Stimulated activated CD4-positive, alpha-beta T cell treated with anti-CD3 and anti-CD28 coated beads, Interleukin-4, amount 100 ng/mL, for 1 hour (primary cell): ENCODE measurements around the gene PRR9.
"Not testable (repeated sequence)": the region's sequence is repeated elsewhere in the genome, so short reads cannot be mapped to it uniquely, and the experiment has no call there.

Source experiments
- DNase-seq: peaks from one replicate; pipeline ENCODE4 v3.0.0-alpha.2; 2020

The PRR9 gene

DNA sequence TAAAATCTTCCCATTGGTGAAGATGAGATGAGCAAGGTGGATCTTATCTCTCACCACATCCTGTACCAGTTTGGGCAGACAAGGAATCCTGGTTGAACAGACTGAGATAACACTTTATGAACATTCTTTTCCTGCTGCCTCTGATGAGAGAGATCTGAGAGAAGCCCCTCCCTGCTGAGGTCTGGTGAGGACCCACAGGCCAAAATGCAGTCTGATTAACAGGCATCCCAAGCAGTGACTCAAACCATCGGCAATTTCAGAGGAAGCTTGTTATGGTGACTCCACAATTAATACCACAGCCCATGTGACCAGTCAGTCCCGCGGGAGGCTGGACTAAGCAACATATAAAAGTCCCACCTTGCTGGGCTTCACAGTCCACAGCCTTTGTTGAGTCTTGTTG, at the start of gene PRR9:
Gene PRR9, plus strand, starts transcription at position 373 of the 400 bp plus-strand sequence. CDS start 561 bp downstream, outside the sequence.
- no peak for DNase-seq

DNA sequence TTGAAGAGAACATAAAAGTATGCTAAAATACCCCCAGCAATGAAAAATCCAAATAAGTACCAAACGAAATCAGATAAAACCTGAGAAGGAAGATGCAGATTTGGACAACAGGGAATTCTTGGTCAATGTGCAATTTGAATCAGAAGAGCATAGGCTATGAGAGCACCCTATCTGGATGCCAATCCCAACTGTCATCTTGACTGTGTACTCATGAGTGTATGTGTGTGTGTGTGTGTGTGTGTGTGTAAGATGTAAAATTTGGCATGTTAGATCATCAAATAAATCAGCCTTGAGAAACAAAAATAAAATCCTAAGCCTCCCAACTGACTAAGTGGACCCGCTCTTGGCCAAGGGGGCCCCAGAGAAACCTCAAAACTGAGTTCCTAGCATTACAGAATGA, 48.7 kb upstream of the PRR9 start:
- DNase-seq, result no peak

GRCh38 chr1:153174624-153175023, 42.8 kb upstream of the PRR9 start:
- no peak for DNase-seq

- DNase-seq, result no peak
These were observed 38.5 kb upstream of the PRR9 start for GRCh38 chr1:153178922-153179321.

- DNase-seq, result no peak
These were observed 36.8 kb upstream of the PRR9 start for GRCh38 chr1:153180556-153180955.

DNA sequence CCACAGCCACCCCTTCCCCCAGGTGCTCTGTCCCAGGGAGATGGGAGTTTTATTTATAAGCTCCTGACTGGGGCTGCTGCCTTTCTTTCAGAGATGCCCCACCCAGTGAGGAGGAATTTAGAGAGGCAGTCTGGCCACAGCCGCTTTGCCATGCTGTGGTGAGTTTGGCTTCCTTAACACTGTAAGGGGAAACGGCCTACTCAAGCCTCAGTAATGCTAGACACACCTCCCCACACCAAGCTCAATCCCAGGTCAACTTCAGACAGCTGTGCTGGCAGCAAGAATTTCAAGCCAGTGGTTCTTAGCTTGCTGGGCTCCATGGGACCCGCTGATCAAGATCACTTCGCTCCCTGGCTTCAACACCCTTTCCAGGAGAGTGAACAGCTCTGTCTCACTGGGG, 29.1 kb upstream of the PRR9 start:
- DNase-seq, result not testable (repeated sequence)

GRCh38 chr1:153190373-153190772, 27.0 kb upstream of the PRR9 start:
- no peak for DNase-seq

- DNase-seq, result no peak
These were observed 24.7 kb upstream of the PRR9 start for GRCh38 chr1:153192697-153193096.

- DNase-seq, result no peak
These were observed 22.9 kb upstream of the PRR9 start for GRCh38 chr1:153194331-153195050.

GRCh38 chr1:153195216-153195615, 22.2 kb upstream of the PRR9 start:
- no peak for DNase-seq

- no peak for DNase-seq
These were observed 15.4 kb upstream of the PRR9 start for GRCh38 chr1:153202006-153202405.

DNA sequence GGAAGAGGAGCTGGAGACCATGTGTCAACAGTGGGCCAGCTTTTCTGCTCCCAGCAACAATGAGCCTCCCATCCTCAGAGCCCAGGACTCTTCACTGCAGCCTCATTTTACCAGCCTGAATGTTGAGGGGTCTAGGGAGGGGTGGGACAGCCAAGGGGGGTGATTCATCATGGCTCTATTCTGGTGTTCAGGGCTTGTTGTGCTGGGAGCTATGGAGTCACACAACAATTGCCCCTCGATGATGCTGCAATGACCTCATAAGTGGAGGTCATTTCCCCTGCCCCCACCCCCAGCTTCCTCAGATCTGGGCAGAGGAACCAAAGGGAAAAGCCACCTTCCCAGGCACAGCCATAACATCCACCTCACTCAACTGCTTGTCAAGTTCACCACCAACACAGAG, 14.3 kb upstream of the PRR9 start, which contains the start of gene LELP1:
Gene LELP1, plus strand, starts transcription at position 301 of the 400 bp plus-strand sequence. CDS start 1,278 bp downstream, outside the sequence.
- no peak for DNase-seq

DNA sequence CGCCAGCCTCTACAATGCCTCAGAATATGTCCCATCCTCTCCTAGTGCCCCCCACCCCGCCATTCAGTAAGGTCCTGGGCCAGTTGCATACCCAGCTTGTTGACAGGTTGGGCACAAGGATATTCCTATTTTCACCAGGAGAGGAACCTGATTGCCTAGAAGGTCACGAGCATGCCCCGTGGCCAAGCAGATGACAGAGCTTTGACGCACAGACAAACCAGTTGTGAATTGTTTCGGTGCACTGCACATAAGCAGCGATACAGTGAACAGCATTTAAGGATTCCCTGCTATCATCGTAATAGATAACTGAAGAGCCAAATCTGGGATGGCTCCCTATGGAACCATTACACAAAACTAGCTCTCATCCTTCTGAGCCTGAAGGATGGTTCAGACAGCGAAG, 10.8 kb upstream of the PRR9 start:
- no peak for DNase-seq

DNA sequence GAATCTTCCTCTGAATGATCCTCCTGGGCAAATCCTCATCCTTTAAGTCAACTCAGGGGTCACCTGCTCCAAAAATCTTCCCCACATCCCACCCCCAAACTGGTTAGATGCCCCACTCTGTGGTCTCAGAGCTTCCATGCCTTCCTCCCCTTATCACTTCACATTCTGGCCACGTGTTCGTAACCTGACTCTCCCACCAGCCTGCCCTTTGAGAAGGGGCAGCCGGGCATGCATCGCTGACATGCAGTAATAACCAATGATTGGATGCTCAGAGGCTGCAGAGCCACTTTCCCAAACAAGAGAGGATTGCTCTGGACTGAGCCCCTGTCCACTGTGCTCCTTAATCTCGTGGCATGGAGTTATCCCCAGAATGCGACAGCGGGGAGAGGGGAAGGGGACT, 7.2 kb upstream of the PRR9 start:
- no peak for DNase-seq

DNA sequence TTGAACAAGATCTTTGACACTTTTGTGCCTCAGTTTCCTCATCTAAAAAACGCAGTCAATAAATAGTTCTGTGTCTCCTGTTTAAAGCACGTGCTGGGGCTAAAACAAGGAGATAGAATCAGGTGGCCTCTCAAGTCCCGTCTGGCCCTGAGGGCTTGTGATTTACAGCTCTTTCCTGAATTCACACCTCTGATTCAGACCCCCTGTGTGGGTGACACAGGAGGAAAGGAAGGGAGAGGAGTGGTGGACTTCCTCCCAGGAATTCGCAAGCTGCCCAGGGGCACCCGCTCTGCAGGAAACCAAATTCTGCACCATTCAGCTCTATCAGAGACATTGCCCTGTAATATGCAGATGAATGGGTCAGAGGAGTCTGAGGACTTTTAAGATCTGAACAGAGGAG, 5.2 kb upstream of the PRR9 start:
- no peak for DNase-seq

DNA sequence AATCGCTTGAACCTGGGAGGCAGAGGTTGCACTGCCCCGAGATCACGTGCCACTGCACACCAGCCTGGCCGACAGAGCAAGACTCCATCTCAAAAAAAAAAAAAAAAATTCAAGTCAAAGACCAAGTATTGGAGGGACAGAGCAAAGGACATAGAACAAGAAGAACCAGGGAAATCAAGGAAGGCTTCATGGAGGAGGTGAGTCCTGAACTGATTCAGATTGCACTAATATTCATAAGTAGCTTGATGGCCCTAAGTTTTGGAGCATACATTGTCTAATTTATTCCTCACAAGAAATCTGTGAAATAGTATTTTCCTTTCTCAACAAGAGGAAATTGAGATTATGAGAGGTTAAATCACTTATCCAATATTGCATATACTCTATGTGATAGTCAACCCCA, 3.9 kb upstream of the PRR9 start:
- DNase-seq, result no peak

DNA sequence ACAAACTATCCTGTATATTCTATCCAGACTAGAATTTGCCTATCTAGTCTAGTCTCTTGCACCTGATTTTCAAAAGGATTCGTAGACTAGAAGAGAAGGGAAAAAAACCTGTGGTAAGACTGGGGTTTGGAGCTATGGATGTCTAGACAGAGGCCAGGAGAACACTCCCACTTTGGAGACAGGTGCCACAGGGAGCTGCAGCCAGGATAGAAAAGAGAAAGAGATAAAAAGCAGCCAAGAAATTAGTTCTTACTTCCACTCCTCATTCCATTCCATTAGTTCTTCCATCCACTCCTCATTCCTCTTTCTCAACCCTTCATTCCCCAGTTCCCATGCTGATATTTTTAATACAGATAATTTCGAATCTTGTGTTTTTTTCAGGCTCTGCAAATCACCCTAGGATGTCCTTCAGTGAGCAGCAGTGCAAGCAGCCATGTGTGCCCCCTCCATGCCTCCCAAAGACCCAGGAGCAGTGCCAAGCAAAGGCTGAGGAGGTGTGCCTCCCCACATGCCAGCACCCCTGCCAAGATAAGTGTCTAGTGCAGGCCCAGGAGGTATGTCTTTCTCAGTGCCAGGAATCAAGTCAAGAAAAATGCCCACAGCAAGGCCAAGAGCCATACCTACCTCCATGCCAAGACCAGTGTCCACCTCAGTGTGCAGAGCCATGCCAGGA, 496 bp downstream of the PRR9 start:
- no peak for DNase-seq

GRCh38 chr1:153220606-153221303, 3.4 kb downstream of the PRR9 start:
- no peak for DNase-seq

DNA sequence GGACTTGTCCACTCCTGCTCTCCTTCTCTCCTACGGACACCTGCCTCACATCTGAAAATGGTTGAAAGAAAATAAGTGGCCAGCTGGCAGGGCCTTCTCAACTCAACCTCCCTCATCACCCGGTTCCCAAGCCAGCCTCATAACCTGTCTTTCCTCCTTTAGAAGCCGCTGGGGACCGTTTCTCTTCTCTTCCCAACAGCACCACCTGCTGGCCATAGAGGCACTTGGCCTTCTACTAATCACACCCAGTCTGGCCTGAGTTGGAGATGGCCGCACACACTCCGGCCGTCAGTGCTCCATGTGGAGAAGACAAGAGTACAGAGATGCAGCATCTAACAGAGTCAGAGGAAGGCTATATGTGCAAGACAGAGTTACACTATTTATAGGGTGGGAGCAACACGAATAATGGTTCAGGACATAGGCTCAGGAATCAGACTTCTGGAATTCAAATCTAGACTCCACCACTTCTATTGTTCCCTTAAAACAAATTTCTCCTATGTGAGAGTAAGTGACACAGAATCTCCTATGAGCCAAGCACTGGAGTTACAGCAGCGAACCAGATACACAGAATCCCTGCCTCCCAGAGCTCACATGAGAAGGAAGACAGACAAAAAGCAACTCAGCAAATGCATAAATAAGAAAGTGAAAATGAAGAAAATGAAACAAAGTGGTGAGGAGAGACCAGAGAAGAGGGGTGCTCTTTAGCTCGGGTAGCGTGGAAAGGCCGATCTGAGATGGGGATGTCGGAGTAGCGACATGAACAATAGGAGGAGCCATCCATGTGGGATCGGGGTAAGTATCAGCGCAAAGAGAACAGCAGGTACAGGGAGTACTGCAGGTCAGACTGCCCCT, 5.9 kb downstream of the PRR9 start:
- DNase-seq, result peak; percentile 50

DNA sequence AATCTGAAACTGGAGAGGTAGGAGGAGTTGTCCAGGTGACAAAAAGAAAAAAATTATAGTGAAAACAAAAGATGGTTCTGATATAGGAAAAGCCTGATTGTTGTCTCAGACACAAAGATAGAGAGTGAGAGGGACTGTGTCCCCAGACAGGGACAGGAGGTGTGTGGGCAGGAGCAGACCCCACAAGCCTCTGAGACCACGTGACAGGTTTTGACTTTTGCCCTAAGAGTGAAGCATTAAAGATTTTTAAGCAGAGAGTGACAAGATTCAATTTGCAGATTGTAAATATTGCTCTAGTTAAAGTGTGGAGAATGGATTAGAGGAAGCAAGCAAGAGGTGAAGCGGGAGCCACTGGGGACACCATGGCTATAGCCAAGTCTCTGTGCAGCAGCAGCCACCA, 10.4 kb downstream of the PRR9 start:
- no peak for DNase-seq

DNA sequence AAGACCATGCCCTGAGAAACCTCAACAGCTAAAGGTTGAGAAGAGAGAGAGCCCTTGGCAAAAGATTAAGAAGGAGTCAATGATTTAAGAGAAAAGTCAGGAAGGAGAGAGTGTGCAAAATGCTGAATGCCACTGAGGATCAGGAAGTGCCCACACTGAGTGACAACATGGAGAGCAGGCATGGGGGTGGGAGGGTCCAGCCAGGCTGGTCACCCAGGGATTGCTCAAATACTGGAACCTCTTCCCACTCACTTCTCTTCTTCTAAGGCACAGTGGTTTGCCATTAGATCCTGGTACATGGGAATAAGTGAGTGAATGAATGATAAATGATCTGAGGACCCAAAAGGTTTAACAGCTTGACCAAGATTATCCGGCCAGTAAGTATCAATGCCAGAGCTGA, 11.1 kb downstream of the PRR9 start:
- no peak for DNase-seq

- DNase-seq, result peak; percentile 20
These were observed 11.9 kb downstream of the PRR9 start for GRCh38 chr1:153229076-153229829.
